Ishikawa (cell line): ENCODE results near the gene NFATC1.

Source experiments
- CEBPB ChIP-seq: IDR thresholded peaks from 2 replicates; pipeline ENCODE4 v1.6.1; 2012
- CREB1 ChIP-seq: IDR thresholded peaks from 2 replicates; pipeline ENCODE4 v1.6.1; 2012; ENCODE audit warnings: low read depth
- EGR1 ChIP-seq: IDR thresholded peaks from 2 replicates; pipeline ENCODE4 v1.6.1; 2012
- EP300 ChIP-seq: IDR thresholded peaks from 2 replicates; pipeline ENCODE4 v1.6.1; 2012; ENCODE audit warnings: borderline replicate concordance
- FOXM1 ChIP-seq: IDR thresholded peaks from 2 replicates; pipeline ENCODE4 v1.6.1; 2012; ENCODE audit warnings: low read depth, borderline replicate concordance
- RAD21 ChIP-seq: IDR thresholded peaks from 2 replicates; pipeline ENCODE4 v1.6.1; 2012; ENCODE audit warnings: low read depth
- TAF1 ChIP-seq: IDR thresholded peaks from 2 replicates; pipeline ENCODE4 v1.6.1; 2012; ENCODE audit warnings: low read depth, mild to moderate bottlenecking
- TCF12 ChIP-seq: IDR thresholded peaks from 2 replicates; pipeline ENCODE4 v1.6.1; 2012; ENCODE audit warnings: low read depth
- TEAD4 ChIP-seq: IDR thresholded peaks from 2 replicates; pipeline ENCODE4 v1.6.1; 2012
- YY1 ChIP-seq: IDR thresholded peaks from 2 replicates; pipeline ENCODE4 v1.6.1; 2012; ENCODE audit warnings: low read depth
- ZBTB7A ChIP-seq: IDR thresholded peaks from 2 replicates; pipeline ENCODE4 v1.6.1; 2012; ENCODE audit warnings: low read depth
- TF ChIP-seq, protein P1 (sequence below): IDR thresholded peaks from 2 replicates; pipeline ENCODE4 v1.6.1; 2012; ENCODE audit warnings: low read depth, mild to moderate bottlenecking
- TF ChIP-seq, protein P2 (sequence below): IDR thresholded peaks from 2 replicates; pipeline ENCODE4 v1.6.1; 2012
- TF ChIP-seq, protein P3 (sequence below): IDR thresholded peaks from 2 replicates; pipeline ENCODE4 v1.6.1; 2012

DNA sequence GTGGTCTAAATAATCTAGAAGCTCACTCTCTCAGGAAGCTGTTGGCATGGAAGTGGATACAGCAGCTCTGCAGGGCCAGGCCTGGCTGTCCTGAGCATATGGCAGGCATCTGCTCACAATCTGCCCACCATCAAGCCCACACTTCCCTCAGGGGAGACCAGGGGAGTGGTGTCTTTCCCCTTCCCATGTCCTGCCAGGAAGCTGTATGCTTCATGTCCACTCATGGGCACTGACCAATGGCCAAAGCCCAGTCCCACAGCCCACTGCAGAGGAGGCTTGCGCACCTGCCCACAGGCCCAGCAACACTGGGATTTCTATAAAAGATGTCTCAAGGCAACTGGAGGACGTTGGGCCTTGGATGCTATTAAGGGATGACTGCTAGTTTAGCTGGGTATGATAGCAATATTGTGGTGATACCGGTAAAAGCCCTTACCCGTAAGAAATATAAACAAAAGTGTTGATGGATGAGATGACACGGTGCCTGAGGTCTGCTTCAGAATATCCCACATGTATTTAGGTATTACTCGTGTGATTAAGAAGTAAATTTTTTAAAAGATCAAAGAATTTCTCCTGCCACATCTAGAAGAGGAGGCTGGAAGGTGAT is 177.2 kb downstream of the NFATC1 start:
- TF ChIP-seq RAD21 = no peak
- TF ChIP-seq EP300 = no peak
- no peak for TF ChIP-seq TAF1
- TF ChIP-seq, protein P1, sequence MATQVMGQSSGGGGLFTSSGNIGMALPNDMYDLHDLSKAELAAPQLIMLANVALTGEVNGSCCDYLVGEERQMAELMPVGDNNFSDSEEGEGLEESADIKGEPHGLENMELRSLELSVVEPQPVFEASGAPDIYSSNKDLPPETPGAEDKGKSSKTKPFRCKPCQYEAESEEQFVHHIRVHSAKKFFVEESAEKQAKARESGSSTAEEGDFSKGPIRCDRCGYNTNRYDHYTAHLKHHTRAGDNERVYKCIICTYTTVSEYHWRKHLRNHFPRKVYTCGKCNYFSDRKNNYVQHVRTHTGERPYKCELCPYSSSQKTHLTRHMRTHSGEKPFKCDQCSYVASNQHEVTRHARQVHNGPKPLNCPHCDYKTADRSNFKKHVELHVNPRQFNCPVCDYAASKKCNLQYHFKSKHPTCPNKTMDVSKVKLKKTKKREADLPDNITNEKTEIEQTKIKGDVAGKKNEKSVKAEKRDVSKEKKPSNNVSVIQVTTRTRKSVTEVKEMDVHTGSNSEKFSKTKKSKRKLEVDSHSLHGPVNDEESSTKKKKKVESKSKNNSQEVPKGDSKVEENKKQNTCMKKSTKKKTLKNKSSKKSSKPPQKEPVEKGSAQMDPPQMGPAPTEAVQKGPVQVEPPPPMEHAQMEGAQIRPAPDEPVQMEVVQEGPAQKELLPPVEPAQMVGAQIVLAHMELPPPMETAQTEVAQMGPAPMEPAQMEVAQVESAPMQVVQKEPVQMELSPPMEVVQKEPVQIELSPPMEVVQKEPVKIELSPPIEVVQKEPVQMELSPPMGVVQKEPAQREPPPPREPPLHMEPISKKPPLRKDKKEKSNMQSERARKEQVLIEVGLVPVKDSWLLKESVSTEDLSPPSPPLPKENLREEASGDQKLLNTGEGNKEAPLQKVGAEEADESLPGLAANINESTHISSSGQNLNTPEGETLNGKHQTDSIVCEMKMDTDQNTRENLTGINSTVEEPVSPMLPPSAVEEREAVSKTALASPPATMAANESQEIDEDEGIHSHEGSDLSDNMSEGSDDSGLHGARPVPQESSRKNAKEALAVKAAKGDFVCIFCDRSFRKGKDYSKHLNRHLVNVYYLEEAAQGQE = no peak
- TF ChIP-seq CEBPB = no peak
- TF ChIP-seq EGR1 = no peak
- TF ChIP-seq YY1 = no peak
- no peak for TF ChIP-seq CREB1
- no peak for TF ChIP-seq FOXM1
- TF ChIP-seq, protein P2, sequence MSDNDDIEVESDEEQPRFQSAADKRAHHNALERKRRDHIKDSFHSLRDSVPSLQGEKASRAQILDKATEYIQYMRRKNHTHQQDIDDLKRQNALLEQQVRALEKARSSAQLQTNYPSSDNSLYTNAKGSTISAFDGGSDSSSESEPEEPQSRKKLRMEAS = no peak
- TF ChIP-seq TEAD4 = no peak
- TF ChIP-seq, protein P3, sequence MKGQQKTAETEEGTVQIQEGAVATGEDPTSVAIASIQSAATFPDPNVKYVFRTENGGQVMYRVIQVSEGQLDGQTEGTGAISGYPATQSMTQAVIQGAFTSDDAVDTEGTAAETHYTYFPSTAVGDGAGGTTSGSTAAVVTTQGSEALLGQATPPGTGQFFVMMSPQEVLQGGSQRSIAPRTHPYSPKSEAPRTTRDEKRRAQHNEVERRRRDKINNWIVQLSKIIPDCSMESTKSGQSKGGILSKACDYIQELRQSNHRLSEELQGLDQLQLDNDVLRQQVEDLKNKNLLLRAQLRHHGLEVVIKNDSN = no peak
- TF ChIP-seq ZBTB7A = no peak
- TF ChIP-seq TCF12 = no peak; the same call in 1 of the 2 replicates
